Measurements from ENCODE around the gene IFT172.
"Not testable (repeated sequence)": the region's sequence is repeated elsewhere in the genome, so short reads cannot be mapped to it uniquely, and the experiment has no call there.

The IFT172 gene

GRCh38 chr2:27428213-27428977 is 61.1 kb downstream of the IFT172 start, which contains the start of gene NRBP1:
Gene NRBP1, plus strand, starts transcription at chr2:27428631. Its CDS starts 4,643 bp downstream, at chr2:27433274.
- DNase-seq (ENCODE audit: low read depth) = peak; percentile 85

- no peak for DNase-seq (ENCODE audit: low read depth)
Measured at GRCh38 chr2:27427863-27428212, 61.7 kb downstream of the IFT172 start.

GRCh38 chr2:27425039-27425438 is 64.5 kb downstream of the IFT172 start:
- DNase-seq (ENCODE audit: low read depth) = not testable (repeated sequence)

GRCh38 chr2:27422958-27423357 is 66.6 kb downstream of the IFT172 start:
- DNase-seq (ENCODE audit: low read depth) = no peak

- no peak for DNase-seq (ENCODE audit: low read depth)
Measured at GRCh38 chr2:27421660-27422250, 67.8 kb downstream of the IFT172 start.

GRCh38 chr2:27420996-27421395 is 68.5 kb downstream of the IFT172 start:
- no peak for DNase-seq (ENCODE audit: low read depth)

GRCh38 chr2:27416151-27416550 is 73.4 kb downstream of the IFT172 start:
- DNase-seq (ENCODE audit: low read depth) = no peak

GRCh38 chr2:27412419-27413152 is 77.0 kb downstream of the IFT172 start:
- no peak for DNase-seq (ENCODE audit: low read depth)

- DNase-seq (ENCODE audit: low read depth) = peak; percentile 93
Measured at GRCh38 chr2:27409321-27410073, 80.0 kb downstream of the IFT172 start, which contains the start of gene PPM1G. Gene PPM1G, minus strand, starts transcription at chr2:27409591. Its CDS starts 169 bp downstream, at chr2:27409422.

GRCh38 chr2:27408601-27409320 is 80.8 kb downstream of the IFT172 start:
- DNase-seq (ENCODE audit: low read depth) = no peak

- DNase-seq (ENCODE audit: low read depth) = no peak
Measured at GRCh38 chr2:27407798-27408491, 81.6 kb downstream of the IFT172 start.

GRCh38 chr2:27400348-27401135 is 89.0 kb downstream of the IFT172 start:
- no peak for DNase-seq (ENCODE audit: low read depth)

- DNase-seq (ENCODE audit: low read depth) = no peak
Measured at GRCh38 chr2:27398962-27399361, 90.6 kb downstream of the IFT172 start.
